CD8-positive, alpha-beta memory T cell (primary cell): ENCODE measurements around the gene REEP5. TPM values are rescaled to one million over a fixed set of nuclear protein-coding genes. Genes with fewer than 3 reads are reported as not detected.
"Not testable (repeated sequence)": the region's sequence is repeated elsewhere in the genome, so short reads cannot be mapped to it uniquely, and the experiment has no call there.

Experiments
- CTCF ChIA-PET: fragments of 350-600 bp; sonication (Branson Sonifier 250); formaldehyde crosslinking; loops from one replicate; lab custom pipeline; 2021; ENCODE audit warnings: antibody characterized with exemption; lab: Charles Lee
- POLR2A ChIA-PET: fragments of 350-600 bp; sonication (Branson Sonifier 250); formaldehyde crosslinking; loops from one replicate; lab custom pipeline; 2021; ENCODE audit warnings: antibody characterized with exemption; lab: Charles Lee
- DNase-seq, 5 donors: peaks; one replicate each; pipeline versions ENCODE4 v3.0.0 to v3.0.0-alpha.2; 2020 to 2022; ENCODE audit warnings: mixed read lengths in 1 of 5
- H3K27ac ChIP-seq: one replicate; pipeline ENCODE4 v1.7.0; 2013; ENCODE audit warnings: low read depth, mild to moderate bottlenecking, low read length, moderate library complexity
- H3K27me3 ChIP-seq: 2 replicates; pipeline ENCODE4 v1.7.0; 2013; ENCODE audit warnings: low read length, mild to moderate bottlenecking; ENCODE audit not compliant: insufficient read depth, poor library complexity, severe bottlenecking
- H3K36me3 ChIP-seq: 2 replicates; pipeline ENCODE4 v1.7.0; 2013; ENCODE audit warnings: mild to moderate bottlenecking, low read length, moderate library complexity; ENCODE audit not compliant: insufficient read depth
- H3K4me1 ChIP-seq: 2 replicates; pipeline ENCODE4 v1.7.0; 2013; ENCODE audit warnings: mild to moderate bottlenecking, low read length, moderate library complexity; ENCODE audit not compliant: insufficient read depth
- H3K4me3 ChIP-seq: 2 replicates; pipeline ENCODE4 v1.7.0; 2013; ENCODE audit warnings: mild to moderate bottlenecking, low read length
- H3K9me3 ChIP-seq: 2 replicates; pipeline ENCODE4 v1.7.0; 2013; ENCODE audit warnings: mild to moderate bottlenecking, low read length
- H3K27ac Mint-ChIP-seq, 8 donors: one replicate each; pipeline ENCODE4 v1.8.0; 2020 to 2021; ENCODE audit warnings: mixed read lengths in 8 of 8, mild to moderate bottlenecking in 6 of 8, inconsistent platforms in 3 of 8, moderate library complexity in 3 of 8
- H3K27me3 Mint-ChIP-seq, 2 donors: one replicate each; pipeline ENCODE4 v1.8.0; 2020 to 2021; ENCODE audit warnings: mixed read lengths in 2 of 2, mild to moderate bottlenecking in 1 of 2, moderate library complexity in 1 of 2
- H3K36me3 Mint-ChIP-seq, 3 donors: one replicate each; pipeline ENCODE4 v1.8.0; 2020 to 2021; ENCODE audit warnings: mixed read lengths in 3 of 3, inconsistent platforms in 1 of 3, mild to moderate bottlenecking in 1 of 3
- H3K4me1 Mint-ChIP-seq, 3 donors: one replicate each; pipeline ENCODE4 v1.8.0; 2020 to 2021; ENCODE audit warnings: mixed read lengths in 3 of 3, inconsistent platforms in 1 of 3, mild to moderate bottlenecking in 1 of 3
- H3K4me3 Mint-ChIP-seq, 7 donors: one replicate each; pipeline ENCODE4 v1.8.0; 2020 to 2021; ENCODE audit warnings: mixed read lengths in 7 of 7, mild to moderate bottlenecking in 6 of 7, moderate library complexity in 4 of 7, inconsistent platforms in 2 of 7
- H3K9me3 Mint-ChIP-seq, 5 donors: one replicate each; pipeline ENCODE4 v1.8.0; 2020 to 2022; ENCODE audit warnings: mixed read lengths in 5 of 5, mild to moderate bottlenecking in 3 of 5, moderate library complexity in 2 of 5, inconsistent platforms in 1 of 5
- polyA plus RNA-seq: library from polyadenylated mRNA; unstranded; fragments of 300-500 nt; fragmentation: Illumina TruSeq; gene quantifications from one replicate; pipeline ENCODE4 v1.2.3, GENCODE V29; 2021
- total RNA-seq, 2 experiments: library from RNA; stranded (reverse); gene quantifications; one replicate each; pipeline ENCODE4 v1.2.3, GENCODE V29; 2021

Gene REEP5
- 10 to 100 TPM; 63.5 to 74.0 TPM for total RNA-seq
- 121 TPM for polyA plus RNA-seq

DNA sequence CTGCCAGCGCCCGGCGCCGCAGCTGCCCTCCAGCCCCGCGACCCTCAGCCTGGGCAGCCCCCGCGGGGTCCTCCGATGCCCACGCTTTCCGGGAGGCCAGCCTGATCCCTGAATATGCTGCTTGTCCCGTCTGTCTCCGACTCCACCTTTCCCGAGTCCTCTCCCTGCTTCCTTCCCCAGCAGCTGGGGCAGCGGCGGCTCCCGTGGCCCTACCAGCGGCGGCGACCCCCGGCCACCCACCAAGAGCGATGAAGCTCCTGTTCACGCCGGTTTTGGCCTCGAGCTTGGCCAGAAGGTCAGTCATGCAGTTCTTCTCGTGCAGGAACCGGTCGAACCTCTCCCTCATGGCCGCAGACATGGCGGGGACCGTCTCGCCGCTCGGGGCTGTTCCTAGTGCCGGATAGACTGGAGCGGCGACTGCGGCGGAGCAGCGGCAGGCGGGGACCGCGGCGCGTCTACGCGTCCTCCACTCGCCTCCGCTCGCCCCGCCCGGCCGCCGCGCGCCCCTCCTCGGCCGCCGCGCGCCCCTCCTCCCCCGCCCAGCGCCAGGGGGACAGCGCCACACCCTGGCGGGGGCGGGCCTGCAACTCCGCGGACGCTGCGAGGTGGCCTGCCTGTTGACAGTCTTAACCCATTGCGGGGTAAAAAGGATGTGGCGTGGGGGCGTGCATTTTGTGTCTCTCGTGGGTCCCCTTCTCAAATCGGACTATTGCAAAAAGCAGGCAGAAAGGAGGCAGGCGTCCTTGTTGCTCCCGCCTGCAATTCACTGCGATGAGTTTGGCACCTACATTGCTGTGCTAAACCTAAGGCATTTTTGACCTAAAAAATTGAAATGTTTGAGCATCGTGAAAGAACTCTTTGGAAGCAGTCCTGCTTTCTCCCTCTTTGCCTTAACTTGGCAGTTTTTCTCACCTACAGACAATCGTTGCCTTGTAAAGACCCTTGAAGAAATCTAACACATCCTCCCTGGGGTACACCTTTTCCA lies at the start of gene REEP5:
REEP5 (minus strand) TSS at position 395 of the 985 bp plus-strand sequence; CDS start at position 358, 37 bp downstream.
- DNase-seq = peak; percentile 77 to 89 (median 85)
- peak within 1 kb of the TSS; percentile 88 for H3K27ac ChIP-seq
- H3K4me3 ChIP-seq = peak within 1 kb of the TSS; percentile 81
- Mint-ChIP-seq H3K9me3 (no peaks in the 10 kb centered on the region), H3K36me3 (peaks cover 0 to 33% (median 14%) of the 10 kb centered on the region in 3 donors), H3K4me3 (peak within 1 kb of the TSS; percentile 76 to 99 (median 95)), H3K27me3 (peaks cover 0 to 1% of the 10 kb centered on the region in 2 donors), H3K27ac (peak within 1 kb of the TSS; percentile 95 to 99 (median 98)), H3K4me1 (peaks cover 66 to 70% (median 67%) of the 10 kb centered on the region in 3 donors)
- no peaks in the 10 kb centered on the region for H3K27me3 ChIP-seq
- POLR2A ChIA-PET = interaction anchor here (0.7 to 3.4 kb wide), 7 partner anchors 11 to 592 kb away, joined by 3 to 21 read pairs (median 5); partner anchors contain the start of genes DCP2, SRP19 and YTHDC2
- H3K9me3 ChIP-seq = no peaks in the 10 kb centered on the region
- CTCF ChIA-PET = interaction anchor here (0.7 to 4.7 kb wide), 16 partner anchors 13 to 214 kb away, joined by 3 to 28 read pairs (median 4); partner anchors contain the start of genes DCP2 and SRP19
- H3K4me1 ChIP-seq = peaks cover 62% of the 10 kb centered on the region
- peaks cover 10% of the 10 kb centered on the region for H3K36me3 ChIP-seq

DNA sequence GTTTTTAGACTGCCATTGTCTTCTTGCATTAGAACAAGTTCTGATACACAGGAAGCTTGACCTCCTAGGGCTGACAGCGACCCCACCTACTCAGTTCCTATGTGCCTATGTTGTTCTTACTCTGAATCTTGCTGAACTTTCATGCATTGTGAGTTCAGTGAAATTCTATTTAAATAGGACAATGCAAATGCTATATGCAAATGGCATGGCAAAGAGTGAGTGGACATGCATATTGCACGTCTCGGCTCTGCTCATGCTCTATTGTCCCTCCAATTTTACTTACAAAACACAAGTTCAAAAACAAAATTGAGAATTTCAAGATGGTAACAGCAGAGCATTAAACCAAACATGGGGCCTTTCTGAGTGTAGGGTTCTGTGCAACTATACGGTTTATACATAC lies 49.2 kb upstream of the REEP5 start:
- DNase-seq = no peak
- H3K4me3 ChIP-seq = no peak overlapping the region
- Mint-ChIP-seq H3K9me3 (no peaks in the 10 kb centered on the region), H3K36me3 (peaks cover 0 to 1% (median 0%) of the 10 kb centered on the region in 3 donors), H3K4me1 (peaks cover 8 to 18% (median 10%) of the 10 kb centered on the region in 3 donors), H3K27ac (no peak overlapping the region), H3K27me3 (no peaks in the 10 kb centered on the region), H3K4me3 (no peak overlapping the region)
- H3K4me1 ChIP-seq = peaks cover 12% of the 10 kb centered on the region
- no peaks in the 10 kb centered on the region for H3K9me3 ChIP-seq
- POLR2A ChIA-PET = no interaction called here
- no peaks in the 10 kb centered on the region for H3K27me3 ChIP-seq
- CTCF ChIA-PET = no interaction called here
- no peak overlapping the region for H3K27ac ChIP-seq
- no peaks in the 10 kb centered on the region for H3K36me3 ChIP-seq

DNA sequence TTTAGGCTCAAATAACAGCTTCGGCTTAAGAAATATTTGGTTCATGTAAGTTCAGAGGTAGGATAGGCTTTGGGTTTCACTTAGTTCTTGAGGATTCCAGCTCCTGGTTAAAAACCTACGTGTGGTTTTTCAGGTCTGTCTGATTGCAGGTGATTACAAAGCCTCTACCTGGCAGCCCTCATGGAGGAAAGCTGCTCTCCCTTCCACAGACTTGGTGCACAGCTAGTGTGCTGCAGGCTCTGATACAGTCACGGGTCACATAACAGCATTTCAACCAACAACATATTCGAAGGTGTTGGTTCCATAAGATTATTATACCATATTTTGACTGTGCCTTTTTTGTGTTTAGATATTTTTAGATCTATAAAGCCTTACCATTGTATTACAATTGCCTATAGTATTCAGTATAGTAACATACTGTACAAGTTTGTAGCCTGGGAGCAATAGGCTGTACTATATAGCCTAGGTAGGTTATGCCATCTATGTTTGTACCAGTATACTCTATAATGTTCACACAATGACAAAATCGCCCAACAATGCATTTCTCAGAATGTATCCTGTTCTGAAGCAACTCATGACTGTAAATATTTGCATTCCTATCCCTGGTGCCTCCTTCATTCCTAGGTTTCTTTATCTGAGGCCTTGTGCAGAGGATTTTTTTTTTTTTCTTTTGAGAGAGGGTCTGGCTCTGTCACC lies 46.5 kb upstream of the REEP5 start:
- H3K36me3 ChIP-seq = no peaks in the 10 kb centered on the region
- Mint-ChIP-seq H3K27me3 (no peaks in the 10 kb centered on the region), H3K4me3 (no peak overlapping the region), H3K27ac (peak overlapping the region in 2 of 8 donors; percentile 11), H3K9me3 (no peaks in the 10 kb centered on the region), H3K36me3 (no peaks in the 10 kb centered on the region), H3K4me1 (peaks cover 3 to 12% (median 7%) of the 10 kb centered on the region in 3 donors)
- no peak for DNase-seq
- no peaks in the 10 kb centered on the region for H3K27me3 ChIP-seq
- ChIA-PET CTCF (interaction anchor here (0.5 to 1.4 kb wide), 5 partner anchors 41 to 278 kb away, joined by 3 read pairs; partner anchors contain the start of gene SRP19), POLR2A (no interaction called here)
- peaks cover 6% of the 10 kb centered on the region for H3K4me1 ChIP-seq
- peak overlapping the region; percentile 14 for H3K27ac ChIP-seq
- no peaks in the 10 kb centered on the region for H3K9me3 ChIP-seq
- no peak overlapping the region for H3K4me3 ChIP-seq

GRCh38 chr5:112967520-112968083 lies 45.6 kb upstream of the REEP5 start:
- H3K36me3 Mint-ChIP-seq = no peaks in the 10 kb centered on the region
- H3K27me3 ChIP-seq = no peaks in the 10 kb centered on the region
- no peak overlapping the region for H3K27ac Mint-ChIP-seq
- peaks cover 6 to 17% (median 11%) of the 10 kb centered on the region in 3 donors for H3K4me1 Mint-ChIP-seq
- no peaks in the 10 kb centered on the region for H3K27me3 Mint-ChIP-seq
- H3K9me3 Mint-ChIP-seq = no peaks in the 10 kb centered on the region
- DNase-seq = no peak
- H3K4me1 ChIP-seq = peaks cover 6% of the 10 kb centered on the region
- no peak overlapping the region for H3K4me3 Mint-ChIP-seq
- no peaks in the 10 kb centered on the region for H3K36me3 ChIP-seq
- POLR2A ChIA-PET = no interaction called here
- no peak overlapping the region for H3K4me3 ChIP-seq
- CTCF ChIA-PET = interaction anchor here (0.5 to 1.6 kb wide), 7 partner anchors 8 to 277 kb away, joined by 3 to 5 read pairs (median 3); no protein-coding TSS in a partner anchor
- H3K27ac ChIP-seq = no peak overlapping the region
- no peaks in the 10 kb centered on the region for H3K9me3 ChIP-seq

- no peak overlapping the region for H3K27ac Mint-ChIP-seq
- H3K4me1 Mint-ChIP-seq = peaks cover 6 to 17% (median 11%) of the 10 kb centered on the region in 3 donors
- no peaks in the 10 kb centered on the region for H3K9me3 ChIP-seq
- H3K27ac ChIP-seq = no peak overlapping the region
- POLR2A ChIA-PET = no interaction called here
- DNase-seq = no peak
- H3K27me3 Mint-ChIP-seq = no peaks in the 10 kb centered on the region
- H3K9me3 Mint-ChIP-seq = no peaks in the 10 kb centered on the region
- H3K27me3 ChIP-seq = no peaks in the 10 kb centered on the region
- peaks cover 6% of the 10 kb centered on the region for H3K4me1 ChIP-seq
- H3K36me3 Mint-ChIP-seq = no peaks in the 10 kb centered on the region
- CTCF ChIA-PET = interaction anchor here (1.6 to 4.1 kb wide), 2 partner anchors 44 to 117 kb away, joined by 3 to 28 read pairs; partner anchors contain the start of gene REEP5
- no peak overlapping the region for H3K4me3 ChIP-seq
- no peaks in the 10 kb centered on the region for H3K36me3 ChIP-seq
- H3K4me3 Mint-ChIP-seq = no peak overlapping the region
Measured at GRCh38 chr5:112965733-112966306, 43.8 kb upstream of the REEP5 start.

- not testable (repeated sequence) for H3K27me3 ChIP-seq, H3K4me3 Mint-ChIP-seq, H3K4me1 ChIP-seq, H3K4me3 ChIP-seq, H3K36me3 ChIP-seq, DNase-seq, H3K36me3 Mint-ChIP-seq, H3K9me3 ChIP-seq, H3K27me3 Mint-ChIP-seq, H3K27ac ChIP-seq, H3K9me3 Mint-ChIP-seq
- POLR2A ChIA-PET = interaction anchor here (0.7 kb wide), 1 partner anchor 40 kb away, joined by 3 read pairs; no protein-coding TSS in a partner anchor
- Mint-ChIP-seq H3K27ac (peak overlapping the region in 1 of 8 donors; percentile 71), H3K4me1 (peaks cover 8 to 20% (median 14%) of the 10 kb centered on the region in 3 donors)
- CTCF ChIA-PET = interaction anchor here (0.6 to 4.1 kb wide), 4 partner anchors 33 to 115 kb away, joined by 3 to 28 read pairs (median 6); partner anchors contain the start of gene REEP5
Measured at GRCh38 chr5:112963374-112963733, 41.3 kb upstream of the REEP5 start.

DNA sequence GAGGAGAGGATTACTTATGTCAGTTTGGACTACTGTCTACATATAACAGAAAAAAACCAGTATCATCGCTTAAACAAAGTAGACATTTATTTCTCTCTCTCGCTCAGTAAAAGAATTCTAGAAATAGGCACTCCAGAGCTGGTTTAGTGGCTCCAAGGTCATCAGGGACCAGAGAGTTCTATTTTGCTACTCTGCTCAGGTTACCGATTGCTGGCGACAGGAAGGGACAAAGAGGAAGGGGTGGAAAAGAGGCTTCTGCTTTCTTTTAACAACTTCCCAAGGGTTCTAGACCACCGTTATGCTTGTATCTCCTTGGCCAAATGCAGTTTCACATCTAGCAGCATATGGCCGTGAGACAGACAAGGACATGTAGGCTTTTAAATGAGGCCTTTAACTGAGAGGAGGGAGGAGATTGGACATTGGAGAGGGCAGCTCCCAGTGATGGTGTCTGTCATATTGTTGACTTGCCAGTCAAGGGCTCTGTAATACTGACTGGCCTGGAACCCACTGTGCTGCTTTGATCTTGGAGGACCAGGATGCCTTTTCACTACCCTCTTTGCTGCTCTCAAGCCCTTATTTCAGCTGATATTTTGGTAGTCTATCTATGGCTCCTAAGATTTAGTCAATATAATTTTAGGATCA lies 39.0 kb upstream of the REEP5 start:
- Histone ChIP-seq H3K27ac (no peak overlapping the region), H3K27me3 (no peaks in the 10 kb centered on the region), H3K4me1 (peaks cover 6% of the 10 kb centered on the region), H3K9me3 (no peaks in the 10 kb centered on the region), H3K36me3 (no peaks in the 10 kb centered on the region), H3K4me3 (no peak overlapping the region)
- peaks cover 8 to 21% (median 18%) of the 10 kb centered on the region in 3 donors for H3K4me1 Mint-ChIP-seq
- POLR2A ChIA-PET = no interaction called here
- CTCF ChIA-PET = interaction anchor here (0.7 to 1.7 kb wide), 4 partner anchors 12 to 45 kb away, joined by 3 to 4 read pairs (median 4); no protein-coding TSS in a partner anchor
- H3K9me3 Mint-ChIP-seq = no peaks in the 10 kb centered on the region
- H3K27ac Mint-ChIP-seq = no peak overlapping the region
- no peak overlapping the region for H3K4me3 Mint-ChIP-seq
- no peaks in the 10 kb centered on the region for H3K36me3 Mint-ChIP-seq
- DNase-seq = no peak
- H3K27me3 Mint-ChIP-seq = no peaks in the 10 kb centered on the region
